Measurements from ENCODE around the gene RPL38. TPM values are rescaled to one million over a fixed set of nuclear protein-coding genes. Genes with fewer than 3 reads are reported as not detected.

The RPL38 gene
- total RNA-seq, 1 donor from 2014 or later: 1,104 TPM

GRCh38 chr17:74211141-74211911 lies 7.8 kb downstream of the RPL38 start:
- ATAC-seq: no peak

- ATAC-seq: no peak
These were observed 8.4 kb downstream of the RPL38 start for GRCh38 chr17:74211912-74212208.

- ATAC-seq: peak; percentile 2
These were observed 8.9 kb downstream of the RPL38 start for GRCh38 chr17:74212209-74212912.

- ATAC-seq: peak; percentile 76
These were observed 9.7 kb downstream of the RPL38 start, which contains the start of gene TTYH2 for GRCh38 chr17:74212913-74213791. TTYH2 (plus strand) TSS chr17:74213571; CDS start chr17:74213588, 17 bp downstream.

- no peak for ATAC-seq
These were observed 10.4 kb downstream of the RPL38 start for GRCh38 chr17:74213861-74214391.

- ATAC-seq: no peak
These were observed 11.2 kb downstream of the RPL38 start for GRCh38 chr17:74214484-74215341.

- ATAC-seq: no peak
These were observed 11.9 kb downstream of the RPL38 start for GRCh38 chr17:74215342-74215727.

- ATAC-seq: no peak
These were observed 13.0 kb downstream of the RPL38 start for GRCh38 chr17:74216505-74216904.

GRCh38 chr17:74217037-74217730 lies 13.7 kb downstream of the RPL38 start:
- no peak for ATAC-seq

GRCh38 chr17:74217888-74218287 lies 14.4 kb downstream of the RPL38 start:
- no peak for ATAC-seq

GRCh38 chr17:74218436-74218835 lies 15.0 kb downstream of the RPL38 start:
- no peak for ATAC-seq

GRCh38 chr17:74219576-74220133 lies 16.2 kb downstream of the RPL38 start:
- ATAC-seq: no peak

- no peak for ATAC-seq
These were observed 16.7 kb downstream of the RPL38 start for GRCh38 chr17:74220219-74220618.

GRCh38 chr17:74220946-74221818 lies 17.7 kb downstream of the RPL38 start:
- no peak for ATAC-seq

- ATAC-seq: no peak
These were observed 18.9 kb downstream of the RPL38 start for GRCh38 chr17:74222399-74222798.

- ATAC-seq: no peak
These were observed 20.4 kb downstream of the RPL38 start for GRCh38 chr17:74223901-74224300.

- no peak for ATAC-seq
These were observed 21.7 kb downstream of the RPL38 start for GRCh38 chr17:74224959-74225725.

- ATAC-seq: no peak
These were observed 22.8 kb downstream of the RPL38 start for GRCh38 chr17:74226252-74226651.
